B cell (primary cell): ENCODE measurements around the gene ACOXL.

Experiments used
- CTCF ChIP-seq: fragments of 200-600 bp; IDR thresholded peaks from one replicate; pipeline ENCODE4 v1.8.0; 2022; ENCODE audit warnings: antibody characterized with exemption, mild to moderate bottlenecking
- EZH2 ChIP-seq: IDR thresholded peaks from 2 replicates; pipeline ENCODE4 v1.6.1; 2012; ENCODE audit warnings: borderline replicate concordance, low read depth, mild to moderate bottlenecking, moderate library complexity, low read length; ENCODE audit not compliant: insufficient read depth, poor library complexity, severe bottlenecking

- TF ChIP-seq EZH2 (no peak), CTCF (no peak)
Observed at GRCh38 chr2:110863726-110864125, 131.4 kb downstream of the ACOXL start.
